ENCODE data around the gene C9orf85.
"Not testable (repeated sequence)": the region's sequence is repeated elsewhere in the genome, so short reads cannot be mapped to it uniquely, and the experiment has no call there.

C9orf85 gene

DNA sequence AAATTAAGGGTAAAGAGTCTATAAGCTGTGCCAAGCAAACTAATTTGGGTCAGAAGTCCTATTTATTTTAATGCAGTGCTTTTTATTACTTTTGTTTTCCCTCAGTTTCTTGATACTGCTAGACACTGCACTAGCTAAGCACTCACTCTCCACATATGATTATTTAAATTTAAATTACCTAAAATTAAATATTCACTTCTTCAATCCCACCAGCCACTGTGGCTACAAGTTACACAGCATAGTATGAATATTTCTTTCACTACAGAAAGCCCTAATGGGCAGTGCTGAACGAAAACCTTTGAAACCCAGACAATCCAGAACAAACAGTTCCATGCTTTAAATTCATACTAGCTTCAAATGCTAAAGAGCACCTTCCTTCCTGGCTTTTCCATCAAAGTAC lies 24.1 kb upstream of the C9orf85 start:
- no peak for TF ChIP-seq POLR2AphosphoS5 (IDR thresholded peaks at IDR 0.05; ENCODE audit: low read depth, low read length)
- no peak for TF ChIP-seq TAF1 (IDR thresholded peaks at IDR 0.05; ENCODE audit: borderline replicate concordance, low read depth, low read length)
- TF ChIP-seq POLR2A (IDR thresholded peaks at IDR 0.05; ENCODE audit: low read depth, low read length), result no peak
- no peak for FAIRE-seq

DNA sequence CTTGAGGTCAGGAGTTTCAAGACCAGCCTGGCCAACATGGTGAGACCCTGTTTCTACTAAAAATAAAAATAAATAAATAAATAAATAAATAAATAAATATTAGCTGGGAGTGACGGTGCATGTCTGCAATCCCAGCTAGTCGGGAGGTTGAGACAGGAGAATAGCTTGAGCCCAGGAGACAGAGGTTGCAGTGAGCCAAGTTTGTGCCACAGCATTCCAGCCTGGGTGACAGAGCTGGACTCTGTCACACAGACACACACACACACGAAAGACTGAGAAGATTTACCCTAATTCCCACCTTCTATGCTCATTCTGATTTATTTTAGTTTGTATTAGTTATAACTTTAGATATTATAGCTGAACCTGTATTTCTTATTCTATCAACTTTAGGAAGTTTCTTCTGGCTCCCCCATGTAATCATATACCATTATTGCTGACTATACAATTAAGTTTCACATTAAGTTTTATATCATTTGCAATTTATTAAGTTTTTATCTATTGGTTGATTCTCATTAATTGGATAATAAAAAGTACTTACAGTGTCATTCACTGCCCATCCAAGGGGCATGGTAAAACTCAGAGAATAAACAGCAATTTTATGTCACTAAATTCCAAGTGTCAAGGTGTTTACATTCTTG lies 21.3 kb upstream of the C9orf85 start:
- TF ChIP-seq POLR2A (IDR thresholded peaks at IDR 0.05; ENCODE audit: low read depth, low read length) (no peak), TAF1 (IDR thresholded peaks at IDR 0.05; ENCODE audit: borderline replicate concordance, low read depth, low read length) (no peak), POLR2AphosphoS5 (IDR thresholded peaks at IDR 0.05; ENCODE audit: low read depth, low read length) (no peak)
- no peak for FAIRE-seq
- no peak for DNase-seq (ENCODE audit: insufficient read length)

More for the DNA sequence above, 24.1 kb upstream of the C9orf85 start:
- DNase-seq (ENCODE audit: insufficient read length), result no peak

- DNase-seq (ENCODE audit: insufficient read length) (no peak), FAIRE-seq (no peak)
- TF ChIP-seq TAF1 (IDR thresholded peaks at IDR 0.05; ENCODE audit: borderline replicate concordance, low read depth, low read length), result no peak
- TF ChIP-seq POLR2AphosphoS5 (IDR thresholded peaks at IDR 0.05; ENCODE audit: low read depth, low read length), result no peak
- TF ChIP-seq POLR2A (IDR thresholded peaks at IDR 0.05; ENCODE audit: low read depth, low read length), result no peak
Measured at GRCh38 chr9:71891557-71892189, 19.8 kb upstream of the C9orf85 start.

GRCh38 chr9:71895117-71895516 lies 16.3 kb upstream of the C9orf85 start:
- DNase-seq (ENCODE audit: insufficient read length), result no peak
- TF ChIP-seq POLR2A (IDR thresholded peaks at IDR 0.05; ENCODE audit: low read depth, low read length) (no peak), TAF1 (IDR thresholded peaks at IDR 0.05; ENCODE audit: borderline replicate concordance, low read depth, low read length) (no peak), POLR2AphosphoS5 (IDR thresholded peaks at IDR 0.05; ENCODE audit: low read depth, low read length) (no peak)
- FAIRE-seq, result peak; percentile 14

GRCh38 chr9:71895955-71896354 lies 15.5 kb upstream of the C9orf85 start:
- TF ChIP-seq POLR2A (IDR thresholded peaks at IDR 0.05; ENCODE audit: low read depth, low read length) (no peak), POLR2AphosphoS5 (IDR thresholded peaks at IDR 0.05; ENCODE audit: low read depth, low read length) (no peak), TAF1 (IDR thresholded peaks at IDR 0.05; ENCODE audit: borderline replicate concordance, low read depth, low read length) (no peak)
- DNase-seq (ENCODE audit: insufficient read length), result no peak
- no peak for FAIRE-seq

GRCh38 chr9:71896761-71897160 lies 14.7 kb upstream of the C9orf85 start:
- DNase-seq (ENCODE audit: insufficient read length) (no peak), FAIRE-seq (no peak)
- no peak for TF ChIP-seq POLR2AphosphoS5 (IDR thresholded peaks at IDR 0.05; ENCODE audit: low read depth, low read length)
- no peak for TF ChIP-seq POLR2A (IDR thresholded peaks at IDR 0.05; ENCODE audit: low read depth, low read length)
- TF ChIP-seq TAF1 (IDR thresholded peaks at IDR 0.05; ENCODE audit: borderline replicate concordance, low read depth, low read length), result no peak

DNA sequence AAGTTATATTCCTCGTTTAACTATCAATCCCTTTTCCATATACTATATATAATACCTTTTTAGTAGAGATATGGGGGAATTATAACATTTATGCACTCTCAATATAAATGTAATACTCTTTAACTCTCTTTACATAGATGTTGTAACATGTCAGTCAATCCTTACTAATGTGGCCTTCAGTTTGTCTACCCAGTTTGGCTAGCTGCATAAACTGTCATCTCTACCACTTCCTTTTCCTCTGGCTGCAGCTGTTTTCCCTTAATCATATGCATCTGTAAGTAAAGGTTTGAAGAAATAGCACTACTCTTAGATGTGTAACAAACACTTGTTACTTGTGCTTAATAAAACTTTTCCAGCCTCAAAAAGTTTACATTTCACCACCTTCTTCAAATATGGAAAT lies 13.9 kb upstream of the C9orf85 start:
- DNase-seq (ENCODE audit: insufficient read length) (no peak), FAIRE-seq (peak; percentile 36)
- TF ChIP-seq POLR2AphosphoS5 (IDR thresholded peaks at IDR 0.05; ENCODE audit: low read depth, low read length), result no peak
- TF ChIP-seq TAF1 (IDR thresholded peaks at IDR 0.05; ENCODE audit: borderline replicate concordance, low read depth, low read length), result no peak
- no peak for TF ChIP-seq POLR2A (IDR thresholded peaks at IDR 0.05; ENCODE audit: low read depth, low read length)

- FAIRE-seq; DNase-seq (ENCODE audit: insufficient read length): not testable (repeated sequence)
Measured at GRCh38 chr9:71898756-71899155, 12.7 kb upstream of the C9orf85 start.

DNA sequence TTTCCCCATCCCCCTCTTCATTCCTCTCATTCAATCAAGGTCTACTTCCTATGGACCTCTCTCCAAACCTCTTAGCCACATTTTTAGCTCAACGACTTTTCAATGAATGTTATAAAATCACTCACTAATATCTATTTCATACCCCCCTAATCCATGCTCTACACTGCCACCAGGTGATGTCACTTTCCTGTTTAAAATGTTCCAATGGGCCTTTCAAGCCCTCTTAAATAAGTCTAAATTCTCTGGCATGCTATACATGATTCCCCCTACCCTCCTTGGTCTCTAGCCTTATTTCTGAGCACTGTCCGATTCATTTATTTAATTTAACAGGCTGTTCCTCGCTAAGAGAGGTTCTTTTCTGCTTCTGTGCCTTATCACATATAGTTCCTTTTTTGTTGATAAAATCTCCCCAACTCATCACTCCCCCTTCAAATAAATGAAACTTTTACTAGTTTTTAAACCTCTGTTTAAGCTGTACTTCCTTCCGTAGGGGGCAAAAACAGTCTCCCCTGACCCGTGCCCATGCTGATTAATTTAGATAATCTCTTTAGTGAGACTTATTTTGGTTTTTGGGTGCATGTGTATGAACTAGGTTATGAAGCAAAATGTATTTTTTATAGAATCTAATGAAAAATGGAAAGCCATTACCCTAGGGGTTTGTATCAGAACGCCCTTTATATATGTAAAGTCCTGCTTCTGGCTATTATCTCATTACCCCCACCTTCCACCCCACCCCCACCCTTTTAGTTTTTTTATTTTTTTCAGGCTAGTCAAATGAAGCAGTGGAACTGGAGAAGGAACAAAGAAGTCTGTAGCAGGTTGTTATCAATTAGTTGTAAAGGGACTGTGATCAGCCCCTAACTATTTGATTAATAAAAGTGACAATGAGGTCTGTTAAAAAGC lies 9.5 kb upstream of the C9orf85 start:
- TF ChIP-seq POLR2AphosphoS5 (IDR thresholded peaks at IDR 0.05; ENCODE audit: low read depth, low read length) (no peak), TAF1 (IDR thresholded peaks at IDR 0.05; ENCODE audit: borderline replicate concordance, low read depth, low read length) (no peak), POLR2A (IDR thresholded peaks at IDR 0.05; ENCODE audit: low read depth, low read length) (no peak)
- FAIRE-seq (no peak), DNase-seq (ENCODE audit: insufficient read length) (no peak)

- FAIRE-seq, result no peak
- DNase-seq (ENCODE audit: insufficient read length), result no peak
- no peak for TF ChIP-seq POLR2A (IDR thresholded peaks at IDR 0.05; ENCODE audit: low read depth, low read length)
- TF ChIP-seq POLR2AphosphoS5 (IDR thresholded peaks at IDR 0.05; ENCODE audit: low read depth, low read length), result no peak
- no peak for TF ChIP-seq TAF1 (IDR thresholded peaks at IDR 0.05; ENCODE audit: borderline replicate concordance, low read depth, low read length)
Measured at GRCh38 chr9:71904076-71904475, 7.4 kb upstream of the C9orf85 start.

DNA sequence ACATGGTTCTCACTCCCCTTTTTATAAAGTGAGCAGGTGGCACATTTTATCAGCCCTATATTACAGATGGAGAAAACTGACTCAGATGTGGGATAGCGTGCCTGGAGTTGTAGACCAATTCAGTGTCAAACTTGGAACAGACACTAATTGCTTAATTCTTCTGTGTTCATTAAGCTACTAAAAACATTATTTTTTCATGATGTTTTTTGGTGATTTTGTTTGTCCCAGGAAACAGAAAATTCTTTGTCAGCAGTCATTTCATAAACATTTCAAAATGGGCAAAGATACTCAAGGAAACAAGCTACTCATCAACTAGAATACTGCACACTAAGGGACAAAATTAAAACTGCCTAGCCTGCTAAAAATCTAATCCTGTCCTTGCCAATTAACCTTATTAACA lies 2.6 kb upstream of the C9orf85 start:
- no peak for FAIRE-seq
- DNase-seq (ENCODE audit: insufficient read length), result no peak
- TF ChIP-seq POLR2AphosphoS5 (IDR thresholded peaks at IDR 0.05; ENCODE audit: low read depth, low read length), result no peak
- no peak for TF ChIP-seq POLR2A (IDR thresholded peaks at IDR 0.05; ENCODE audit: low read depth, low read length)
- no peak for TF ChIP-seq TAF1 (IDR thresholded peaks at IDR 0.05; ENCODE audit: borderline replicate concordance, low read depth, low read length)
